ENCODE data around the gene ATP2A1.

GRCh38 chr16:28844226-28844885 lies 33.9 kb upstream of the ATP2A1 start:
- TF ChIP-seq CTCF (conservative IDR thresholded peaks at IDR 0.05) (no peak), EZH2 (IDR thresholded peaks at IDR 0.05; ENCODE audit: low read depth) (no peak)
